Prostate gland (tissue), 2 donors: Measurements from ENCODE around the gene MED29.

ENCODE experiments used
- CTCF ChIP-seq, 4 experiments: fragments of 200-600 bp in 2 of 4; fragments of 450-650 bp in 2 of 4; sonication (generic) in 2 of 4; IDR thresholded peaks; 1 replicate in 3 of 4; 2 replicates in 1 of 4; pipeline ENCODE4 v1.5.1; 2016 to 2019; ENCODE audit warnings: antibody characterized with exemption in 4 of 4, mild to moderate bottlenecking in 2 of 4, moderate library complexity in 2 of 4
- POLR2A ChIP-seq: fragments of 450-650 bp; IDR thresholded peaks from one replicate; pipeline ENCODE4 v1.6.1; 2016; ENCODE audit warnings: antibody characterized with exemption, mild to moderate bottlenecking

DNA sequence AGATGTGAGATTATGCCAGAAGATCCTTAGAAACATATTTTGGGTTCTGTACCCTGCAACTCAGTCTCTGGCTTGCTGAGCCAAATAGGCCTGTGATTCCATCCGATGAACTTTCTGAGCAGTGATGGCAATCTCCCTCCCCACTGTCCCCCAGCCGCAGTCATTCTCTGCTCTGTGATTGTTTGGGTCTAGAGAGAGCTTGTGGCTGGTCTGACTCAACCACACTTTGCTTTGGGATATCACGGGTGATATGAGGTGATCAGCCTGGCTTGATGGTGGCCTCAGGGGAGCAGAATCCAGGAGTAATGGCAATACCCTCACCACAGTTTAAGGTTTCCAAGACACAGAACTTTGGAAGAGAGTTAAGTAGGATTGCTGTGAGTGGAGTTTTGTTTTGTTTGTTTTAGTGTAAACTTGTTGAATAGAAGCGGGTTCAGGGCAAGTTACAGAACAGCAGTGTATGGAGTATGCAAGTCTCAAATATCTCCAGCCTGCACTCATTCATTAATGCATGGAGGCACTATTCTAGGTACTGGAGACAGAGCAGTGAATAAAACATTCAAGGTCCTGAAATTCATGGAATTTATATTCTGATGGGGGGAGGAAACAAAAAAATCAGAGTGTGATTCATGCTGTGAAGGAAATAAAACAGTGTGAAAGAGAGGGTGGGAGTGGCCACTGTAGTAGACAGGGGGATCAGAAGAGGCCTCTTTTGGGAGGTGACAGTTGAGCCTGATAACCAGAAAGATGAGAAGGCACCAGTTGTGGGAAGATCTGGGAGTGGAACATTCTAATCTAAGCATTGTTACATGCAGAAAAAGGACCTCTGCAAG lies 43.6 kb upstream of the MED29 start:
- TF ChIP-seq CTCF (IDR thresholded peaks at IDR 0.05) (no peak), POLR2A (no peak)
